Left lung (tissue), 10 donors: ENCODE measurements around the gene SSX2IP. TPM values are rescaled to one million over a fixed set of nuclear protein-coding genes. Genes with fewer than 3 reads are reported as not detected.
"Not testable (repeated sequence)": the region's sequence is repeated elsewhere in the genome, so short reads cannot be mapped to it uniquely, and the experiment has no call there.

ENCODE experiments used
- ATAC-seq: fragments of 200-7000 bp; cut with Tn5 transposase; one replicate; pipeline ENCODE4 v1.9.1; 2020; ENCODE audit warnings: moderate library complexity
- DNase-seq, 4 donors: peaks; one replicate each; pipeline ENCODE4 v3.0.0-alpha.2; 2013 to 2020
- H3K27ac ChIP-seq, 2 donors: fragments of 200-600 bp; sonication (generic) in 1 of 2; one replicate each; pipeline versions ENCODE4 v1.5.0 to v1.8.0; 2020 to 2021
- H3K27me3 ChIP-seq, 2 donors: fragments of 200-600 bp; sonication (generic) in 1 of 2; one replicate each; pipeline versions ENCODE4 v1.5.0 to v1.8.0; 2020 to 2021
- H3K36me3 ChIP-seq, 2 donors: fragments of 200-600 bp; sonication (generic) in 1 of 2; one replicate each; pipeline versions ENCODE4 v1.5.0 to v1.8.0; 2020 to 2021
- H3K4me1 ChIP-seq, 2 donors: fragments of 200-600 bp; one replicate each; pipeline ENCODE4 v1.8.0; 2021
- H3K4me3 ChIP-seq, 2 donors: fragments of 200-600 bp; sonication (generic) in 1 of 2; one replicate each; pipeline versions ENCODE4 v1.5.0 to v1.8.0; 2020 to 2021; ENCODE audit warnings: mild to moderate bottlenecking in 1 of 2
- H3K9me3 ChIP-seq, 2 donors: fragments of 200-600 bp; sonication (generic) in 1 of 2; one replicate each; pipeline versions ENCODE4 v1.5.0 to v1.8.0; 2020 to 2021
- CTCF ChIP-seq, 2 donors: fragments of 200-600 bp; sonication (generic) in 1 of 2; IDR thresholded peaks; one replicate each; pipeline versions ENCODE4 v1.5.0 to v1.8.0; 2021; ENCODE audit warnings: antibody characterized with exemption in 2 of 2
- intact Hi-C, 2 donors: fragments of 100-400 bp; cut with DNase I; formaldehyde crosslinking; loops; one replicate each; pipeline versions ENCODE4 v1.11.2 to v1.14.2; 2022
- polyA plus RNA-seq, 6 donors: library from polyadenylated mRNA; unstranded; fragments of 120-200 nt; gene quantifications; one replicate each; pipeline ENCODE4 v1.2.1, GENCODE V29; 2013; ENCODE audit not compliant: insufficient read length in 6 of 6
- total RNA-seq, 2 donors: library from RNA; stranded (reverse); fragmentation: NEBNext Ultra II Directional; extraction: Animal tissue kit (Norgen Biotek cat#: 25700); gene quantifications; one replicate each; pipeline ENCODE4 v1.2.1, GENCODE V29; 2021
- donor health status: DM: no; HTN: yes; CAD: no.
- donor health status: DM: no; HTN: no; CAD: no.

Gene SSX2IP
- total and polyA plus RNA-seq, 8 donors, result 10.1 to 20.2 (median 17.8) TPM

GRCh38 chr1:84736445-84736844 is 46.2 kb upstream of the SSX2IP start:
- TF ChIP-seq CTCF (IDR thresholded peaks at IDR 0.05), result no peak
- no peaks in the 10 kb centered on the region for H3K4me1 ChIP-seq
- DNase-seq (no peak), ATAC-seq (no peak)
- intact Hi-C loops, result no loop called here
- no peak overlapping the region for H3K27ac ChIP-seq
- H3K4me3 ChIP-seq, result no peak overlapping the region
- H3K9me3 ChIP-seq, result no peaks in the 10 kb centered on the region
- no peaks in the 10 kb centered on the region for H3K27me3 ChIP-seq
- H3K36me3 ChIP-seq, result no peaks in the 10 kb centered on the region

- no peak for ATAC-seq
- no peak for TF ChIP-seq CTCF (IDR thresholded peaks at IDR 0.05)
- H3K27me3 ChIP-seq, result no peaks in the 10 kb centered on the region
- H3K27ac ChIP-seq, result no peak overlapping the region
- H3K9me3 ChIP-seq, result no peaks in the 10 kb centered on the region
- intact Hi-C loops, result no loop called here
- no peak for DNase-seq
- H3K36me3 ChIP-seq, result no peaks in the 10 kb centered on the region
- H3K4me1 ChIP-seq, result no peaks in the 10 kb centered on the region
- H3K4me3 ChIP-seq, result no peak overlapping the region
Measured at GRCh38 chr1:84735483-84735882, 45.2 kb upstream of the SSX2IP start.

- TF ChIP-seq CTCF (IDR thresholded peaks at IDR 0.05), result no peak
- no peaks in the 10 kb centered on the region for H3K36me3 ChIP-seq
- H3K27me3 ChIP-seq, result no peaks in the 10 kb centered on the region
- ATAC-seq (no peak), DNase-seq (no peak)
- intact Hi-C loops, result no loop called here
- no peaks in the 10 kb centered on the region for H3K4me1 ChIP-seq
- H3K4me3 ChIP-seq, result no peak overlapping the region
- H3K9me3 ChIP-seq, result no peaks in the 10 kb centered on the region
- no peak overlapping the region for H3K27ac ChIP-seq
Measured at GRCh38 chr1:84732520-84732919, 42.3 kb upstream of the SSX2IP start.

GRCh38 chr1:84731519-84731918 is 41.3 kb upstream of the SSX2IP start:
- Histone ChIP-seq H3K27me3 (no peaks in the 10 kb centered on the region), H3K4me1 (no peaks in the 10 kb centered on the region), H3K4me3 (no peak overlapping the region), H3K27ac (no peak overlapping the region), H3K36me3 (no peaks in the 10 kb centered on the region), H3K9me3 (no peaks in the 10 kb centered on the region)
- ATAC-seq, result no peak
- intact Hi-C loops, result no loop called here
- no peak for DNase-seq
- no peak for TF ChIP-seq CTCF (IDR thresholded peaks at IDR 0.05)

- ATAC-seq, H3K9me3 ChIP-seq, H3K4me1 ChIP-seq, H3K4me3 ChIP-seq, DNase-seq, H3K36me3 ChIP-seq, H3K27me3 ChIP-seq, intact Hi-C loops, H3K27ac ChIP-seq: not testable (repeated sequence)
Measured at GRCh38 chr1:84727711-84728110, 37.5 kb upstream of the SSX2IP start.
